HEK293 (cell line): ENCODE results near the gene NHLRC2.

ENCODE experiments used
- EGR2 ChIP-seq: fragments of 450-650 bp; formaldehyde crosslinking; IDR thresholded peaks from 2 replicates; pipeline ENCODE4 v1.5.1; 2016; ENCODE audit warnings: low read depth, missing biosample characterization, missing genetic modification characterization
- GLIS1 ChIP-seq: fragments of 450-650 bp; formaldehyde crosslinking; IDR thresholded peaks from 2 replicates; pipeline ENCODE4 v1.5.1; 2016; ENCODE audit warnings: missing biosample characterization, missing genetic modification characterization
- MEIS1 ChIP-seq: sonication (generic); formaldehyde crosslinking; IDR thresholded peaks from 2 replicates; pipeline ENCODE4 v1.8.1; 2022; ENCODE audit warnings: missing genetic modification reagents, mild to moderate bottlenecking, borderline replicate concordance
- OSR2 ChIP-seq: fragments of 450-650 bp; formaldehyde crosslinking; IDR thresholded peaks from 2 replicates; pipeline ENCODE4 v1.5.1; 2016; ENCODE audit warnings: missing biosample characterization, missing genetic modification characterization
- REPIN1 ChIP-seq: fragments of 450-650 bp; formaldehyde crosslinking; IDR thresholded peaks from 2 replicates; pipeline ENCODE4 v1.5.1; 2017; ENCODE audit warnings: missing biosample characterization, missing genetic modification characterization, low read depth
- SCRT2 ChIP-seq: fragments of 450-650 bp; formaldehyde crosslinking; IDR thresholded peaks from 2 replicates; pipeline ENCODE4 v1.5.1; 2016; ENCODE audit warnings: missing biosample characterization, missing genetic modification characterization
- TCF7L2 ChIP-seq: IDR thresholded peaks from 2 replicates; pipeline ENCODE4 v1.6.1; 2011; ENCODE audit warnings: low read depth, mild to moderate bottlenecking, inconsistent platforms, low read length, moderate library complexity, borderline replicate concordance
- ZBTB48 ChIP-seq: fragments of 450-650 bp; formaldehyde crosslinking; IDR thresholded peaks from 2 replicates; pipeline ENCODE4 v1.5.1; 2016; ENCODE audit warnings: missing biosample characterization, missing genetic modification characterization
- ZFP37 ChIP-seq: fragments of 450-650 bp; formaldehyde crosslinking; IDR thresholded peaks from 2 replicates; pipeline ENCODE4 v1.5.1; 2016; ENCODE audit warnings: missing biosample characterization, missing genetic modification characterization
- ZFP69B ChIP-seq: fragments of 450-650 bp; formaldehyde crosslinking; IDR thresholded peaks from 2 replicates; pipeline ENCODE4 v1.5.1; 2016; ENCODE audit warnings: missing biosample characterization, missing genetic modification characterization
- ZNF24 ChIP-seq: fragments of 450-650 bp; formaldehyde crosslinking; IDR thresholded peaks from 2 replicates; pipeline ENCODE4 v1.5.1; 2016; ENCODE audit warnings: missing biosample characterization, missing genetic modification characterization
- ZNF335 ChIP-seq: fragments of 450-650 bp; formaldehyde crosslinking; conservative IDR thresholded peaks from 2 replicates; pipeline ENCODE4 v1.5.1; 2016; ENCODE audit warnings: missing biosample characterization, missing genetic modification characterization
- ZNF37A ChIP-seq: fragments of 450-650 bp; IDR thresholded peaks from 2 replicates; pipeline ENCODE4 v1.5.1; 2018; ENCODE audit warnings: missing biosample characterization, missing genetic modification characterization
- ZNF558 ChIP-seq: fragments of 450-650 bp; formaldehyde crosslinking; IDR thresholded peaks from 2 replicates; pipeline ENCODE4 v1.5.1; 2016; ENCODE audit warnings: missing biosample characterization, missing genetic modification characterization
- ZNF658 ChIP-seq: fragments of 450-650 bp; formaldehyde crosslinking; IDR thresholded peaks from 2 replicates; pipeline ENCODE4; 2016; ENCODE audit warnings: missing biosample characterization, missing genetic modification characterization
- ZNF701 ChIP-seq: fragments of 450-650 bp; formaldehyde crosslinking; IDR thresholded peaks from 2 replicates; pipeline ENCODE4 v1.5.1; 2016; ENCODE audit warnings: missing biosample characterization, missing genetic modification characterization
- ZNF777 ChIP-seq: fragments of 450-650 bp; formaldehyde crosslinking; IDR thresholded peaks from 2 replicates; pipeline ENCODE4 v1.5.1; 2017; ENCODE audit warnings: missing biosample characterization, missing genetic modification characterization, borderline replicate concordance
- ZNF843 ChIP-seq: fragments of 450-650 bp; formaldehyde crosslinking; IDR thresholded peaks from 2 replicates; pipeline ENCODE4 v1.5.1; 2016; ENCODE audit warnings: missing biosample characterization, missing genetic modification characterization
- ZSCAN30 ChIP-seq: fragments of 450-650 bp; IDR thresholded peaks from 2 replicates; pipeline ENCODE4 v1.5.1; 2018; ENCODE audit warnings: missing biosample characterization, mild to moderate bottlenecking, missing genetic modification characterization, moderate library complexity
- TF ChIP-seq, protein P1 (sequence below): fragments of 450-650 bp; formaldehyde crosslinking; IDR thresholded peaks from 2 replicates; pipeline ENCODE4 v1.5.1; 2016; ENCODE audit warnings: missing biosample characterization, missing genetic modification characterization
- TF ChIP-seq, protein P2 (sequence below): fragments of 450-650 bp; formaldehyde crosslinking; IDR thresholded peaks from 2 replicates; pipeline ENCODE4 v1.5.1; 2016; ENCODE audit warnings: missing biosample characterization, missing genetic modification characterization
- TF ChIP-seq, protein P3 (sequence below): fragments of 450-650 bp; formaldehyde crosslinking; IDR thresholded peaks from 2 replicates; pipeline ENCODE4 v1.5.1; 2016; ENCODE audit warnings: missing biosample characterization, missing genetic modification characterization
- TF ChIP-seq, protein P4 (sequence below): fragments of 450-650 bp; formaldehyde crosslinking; IDR thresholded peaks from 2 replicates; pipeline ENCODE4 v1.5.1; 2016; ENCODE audit warnings: missing biosample characterization, missing genetic modification characterization
- TF ChIP-seq, protein P5 (sequence below): fragments of 450-650 bp; formaldehyde crosslinking; IDR thresholded peaks from 2 replicates; pipeline ENCODE4 v1.5.1; 2016; ENCODE audit warnings: missing biosample characterization, missing genetic modification characterization
- TF ChIP-seq, protein P6 (sequence below): fragments of 450-650 bp; formaldehyde crosslinking; IDR thresholded peaks from 2 replicates; pipeline ENCODE4 v1.5.1; 2016; ENCODE audit warnings: missing biosample characterization, missing genetic modification characterization
- TF ChIP-seq, protein P7 (sequence below): fragments of 450-650 bp; formaldehyde crosslinking; conservative IDR thresholded peaks from 2 replicates; pipeline ENCODE4 v1.5.1; 2016; ENCODE audit warnings: low read depth, missing biosample characterization, missing genetic modification characterization

Gene NHLRC2

DNA sequence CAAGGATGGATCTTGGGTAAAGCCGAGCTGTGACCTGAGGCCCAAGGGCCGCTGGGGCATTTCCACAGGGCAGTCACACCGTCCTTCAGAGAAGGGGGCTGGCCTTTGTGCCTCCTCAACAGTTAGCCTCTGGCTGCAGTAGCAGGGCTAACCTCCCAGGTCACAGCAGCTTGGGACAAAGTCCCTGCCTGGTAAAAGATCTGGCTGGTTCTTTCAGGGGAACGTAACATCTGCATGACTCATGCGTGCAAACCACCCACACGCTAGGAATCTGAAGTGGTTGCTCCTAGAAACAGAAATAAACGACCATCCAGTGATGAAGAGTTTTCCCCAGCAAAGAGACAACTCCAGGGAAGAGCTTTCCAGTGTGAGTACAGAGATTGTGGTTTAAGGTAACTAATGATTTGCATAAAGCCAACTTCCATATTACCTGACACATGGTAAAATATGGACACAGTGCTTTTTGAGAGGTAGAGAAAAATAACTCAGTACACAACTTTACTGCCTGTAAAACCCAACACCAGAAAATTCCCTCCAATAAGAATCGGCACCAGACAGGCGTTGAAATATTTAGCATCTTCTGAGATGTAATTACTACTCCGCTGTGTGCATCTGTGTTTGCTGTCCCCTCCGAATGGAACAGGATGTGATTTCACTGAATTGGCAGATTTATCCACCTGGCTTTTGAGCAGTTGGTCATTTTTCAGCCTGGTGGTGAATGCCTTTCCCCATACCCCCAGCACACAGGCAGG is 104.3 kb downstream of the NHLRC2 start (continued):
- TF ChIP-seq EGR2 (tag by site-specific recombination) (0 out of 2 replicates have a peak, but pooled peaks have one; percentile 46), ZNF335 (tag by site-specific recombination) (peak; percentile 30), ZNF24 (no peak), TCF7L2 (no peak), ZNF777 (tag by site-specific recombination) (no peak), GLIS1 (tag by site-specific recombination) (peak; percentile 68), REPIN1 (tag by site-specific recombination) (no peak), ZNF843 (tag by site-specific recombination) (no peak), ZNF558 (tag by site-specific recombination) (no peak), ZNF701 (tag by site-specific recombination) (no peak), ZSCAN30 (no peak), ZNF658 (no peak), SCRT2 (tag by site-specific recombination) (0 out of 2 replicates have a peak, but pooled peaks have one; percentile 37), ZFP37 (tag by site-specific recombination) (no peak), ZFP69B (no peak), ZBTB48 (tag by site-specific recombination) (no peak; the same call in 1 of the 2 replicates), ZNF37A (tag by site-specific recombination) (no peak), MEIS1 (CRISPR knock-in tag) (no peak), OSR2 (tag by site-specific recombination) (0 out of 2 replicates have a peak, but pooled peaks have one; percentile 9)
- TF ChIP-seq, protein P1, sequence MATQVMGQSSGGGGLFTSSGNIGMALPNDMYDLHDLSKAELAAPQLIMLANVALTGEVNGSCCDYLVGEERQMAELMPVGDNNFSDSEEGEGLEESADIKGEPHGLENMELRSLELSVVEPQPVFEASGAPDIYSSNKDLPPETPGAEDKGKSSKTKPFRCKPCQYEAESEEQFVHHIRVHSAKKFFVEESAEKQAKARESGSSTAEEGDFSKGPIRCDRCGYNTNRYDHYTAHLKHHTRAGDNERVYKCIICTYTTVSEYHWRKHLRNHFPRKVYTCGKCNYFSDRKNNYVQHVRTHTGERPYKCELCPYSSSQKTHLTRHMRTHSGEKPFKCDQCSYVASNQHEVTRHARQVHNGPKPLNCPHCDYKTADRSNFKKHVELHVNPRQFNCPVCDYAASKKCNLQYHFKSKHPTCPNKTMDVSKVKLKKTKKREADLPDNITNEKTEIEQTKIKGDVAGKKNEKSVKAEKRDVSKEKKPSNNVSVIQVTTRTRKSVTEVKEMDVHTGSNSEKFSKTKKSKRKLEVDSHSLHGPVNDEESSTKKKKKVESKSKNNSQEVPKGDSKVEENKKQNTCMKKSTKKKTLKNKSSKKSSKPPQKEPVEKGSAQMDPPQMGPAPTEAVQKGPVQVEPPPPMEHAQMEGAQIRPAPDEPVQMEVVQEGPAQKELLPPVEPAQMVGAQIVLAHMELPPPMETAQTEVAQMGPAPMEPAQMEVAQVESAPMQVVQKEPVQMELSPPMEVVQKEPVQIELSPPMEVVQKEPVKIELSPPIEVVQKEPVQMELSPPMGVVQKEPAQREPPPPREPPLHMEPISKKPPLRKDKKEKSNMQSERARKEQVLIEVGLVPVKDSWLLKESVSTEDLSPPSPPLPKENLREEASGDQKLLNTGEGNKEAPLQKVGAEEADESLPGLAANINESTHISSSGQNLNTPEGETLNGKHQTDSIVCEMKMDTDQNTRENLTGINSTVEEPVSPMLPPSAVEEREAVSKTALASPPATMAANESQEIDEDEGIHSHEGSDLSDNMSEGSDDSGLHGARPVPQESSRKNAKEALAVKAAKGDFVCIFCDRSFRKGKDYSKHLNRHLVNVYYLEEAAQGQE (tag by site-specific recombination): no peak
- TF ChIP-seq, protein P2, sequence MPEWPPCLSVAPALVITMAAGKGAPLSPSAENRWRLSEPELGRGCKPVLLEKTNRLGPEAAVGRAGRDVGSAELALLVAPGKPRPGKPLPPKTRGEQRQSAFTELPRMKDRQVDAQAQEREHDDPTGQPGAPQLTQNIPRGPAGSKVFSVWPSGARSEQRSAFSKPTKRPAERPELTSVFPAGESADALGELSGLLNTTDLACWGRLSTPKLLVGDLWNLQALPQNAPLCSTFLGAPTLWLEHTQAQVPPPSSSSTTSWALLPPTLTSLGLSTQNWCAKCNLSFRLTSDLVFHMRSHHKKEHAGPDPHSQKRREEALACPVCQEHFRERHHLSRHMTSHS (tag by site-specific recombination): no peak
- TF ChIP-seq, protein P3, sequence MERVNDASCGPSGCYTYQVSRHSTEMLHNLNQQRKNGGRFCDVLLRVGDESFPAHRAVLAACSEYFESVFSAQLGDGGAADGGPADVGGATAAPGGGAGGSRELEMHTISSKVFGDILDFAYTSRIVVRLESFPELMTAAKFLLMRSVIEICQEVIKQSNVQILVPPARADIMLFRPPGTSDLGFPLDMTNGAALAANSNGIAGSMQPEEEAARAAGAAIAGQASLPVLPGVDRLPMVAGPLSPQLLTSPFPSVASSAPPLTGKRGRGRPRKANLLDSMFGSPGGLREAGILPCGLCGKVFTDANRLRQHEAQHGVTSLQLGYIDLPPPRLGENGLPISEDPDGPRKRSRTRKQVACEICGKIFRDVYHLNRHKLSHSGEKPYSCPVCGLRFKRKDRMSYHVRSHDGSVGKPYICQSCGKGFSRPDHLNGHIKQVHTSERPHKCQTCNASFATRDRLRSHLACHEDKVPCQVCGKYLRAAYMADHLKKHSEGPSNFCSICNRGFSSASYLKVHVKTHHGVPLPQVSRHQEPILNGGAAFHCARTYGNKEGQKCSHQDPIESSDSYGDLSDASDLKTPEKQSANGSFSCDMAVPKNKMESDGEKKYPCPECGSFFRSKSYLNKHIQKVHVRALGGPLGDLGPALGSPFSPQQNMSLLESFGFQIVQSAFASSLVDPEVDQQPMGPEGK (tag by site-specific recombination): no peak
- TF ChIP-seq, protein P4, sequence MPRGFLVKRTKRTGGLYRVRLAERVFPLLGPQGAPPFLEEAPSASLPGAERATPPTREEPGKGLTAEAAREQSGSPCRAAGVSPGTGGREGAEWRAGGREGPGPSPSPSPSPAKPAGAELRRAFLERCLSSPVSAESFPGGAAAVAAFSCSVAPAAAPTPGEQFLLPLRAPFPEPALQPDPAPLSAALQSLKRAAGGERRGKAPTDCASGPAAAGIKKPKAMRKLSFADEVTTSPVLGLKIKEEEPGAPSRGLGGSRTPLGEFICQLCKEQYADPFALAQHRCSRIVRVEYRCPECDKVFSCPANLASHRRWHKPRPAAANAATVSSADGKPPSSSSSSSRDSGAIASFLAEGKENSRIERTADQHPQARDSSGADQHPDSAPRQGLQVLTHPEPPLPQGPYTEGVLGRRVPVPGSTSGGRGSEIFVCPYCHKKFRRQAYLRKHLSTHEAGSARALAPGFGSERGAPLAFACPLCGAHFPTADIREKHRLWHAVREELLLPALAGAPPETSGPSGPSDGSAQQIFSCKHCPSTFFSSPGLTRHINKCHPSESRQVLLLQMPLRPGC (tag by site-specific recombination): no peak
- TF ChIP-seq, protein P5, sequence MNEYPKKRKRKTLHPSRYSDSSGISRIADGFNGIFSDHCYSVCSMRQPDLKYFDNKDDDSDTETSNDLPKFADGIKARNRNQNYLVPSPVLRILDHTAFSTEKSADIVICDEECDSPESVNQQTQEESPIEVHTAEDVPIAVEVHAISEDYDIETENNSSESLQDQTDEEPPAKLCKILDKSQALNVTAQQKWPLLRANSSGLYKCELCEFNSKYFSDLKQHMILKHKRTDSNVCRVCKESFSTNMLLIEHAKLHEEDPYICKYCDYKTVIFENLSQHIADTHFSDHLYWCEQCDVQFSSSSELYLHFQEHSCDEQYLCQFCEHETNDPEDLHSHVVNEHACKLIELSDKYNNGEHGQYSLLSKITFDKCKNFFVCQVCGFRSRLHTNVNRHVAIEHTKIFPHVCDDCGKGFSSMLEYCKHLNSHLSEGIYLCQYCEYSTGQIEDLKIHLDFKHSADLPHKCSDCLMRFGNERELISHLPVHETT (tag by site-specific recombination): no peak
- TF ChIP-seq, protein P6, sequence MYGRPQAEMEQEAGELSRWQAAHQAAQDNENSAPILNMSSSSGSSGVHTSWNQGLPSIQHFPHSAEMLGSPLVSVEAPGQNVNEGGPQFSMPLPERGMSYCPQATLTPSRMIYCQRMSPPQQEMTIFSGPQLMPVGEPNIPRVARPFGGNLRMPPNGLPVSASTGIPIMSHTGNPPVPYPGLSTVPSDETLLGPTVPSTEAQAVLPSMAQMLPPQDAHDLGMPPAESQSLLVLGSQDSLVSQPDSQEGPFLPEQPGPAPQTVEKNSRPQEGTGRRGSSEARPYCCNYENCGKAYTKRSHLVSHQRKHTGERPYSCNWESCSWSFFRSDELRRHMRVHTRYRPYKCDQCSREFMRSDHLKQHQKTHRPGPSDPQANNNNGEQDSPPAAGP (tag by site-specific recombination): no peak
- TF ChIP-seq, protein P7, sequence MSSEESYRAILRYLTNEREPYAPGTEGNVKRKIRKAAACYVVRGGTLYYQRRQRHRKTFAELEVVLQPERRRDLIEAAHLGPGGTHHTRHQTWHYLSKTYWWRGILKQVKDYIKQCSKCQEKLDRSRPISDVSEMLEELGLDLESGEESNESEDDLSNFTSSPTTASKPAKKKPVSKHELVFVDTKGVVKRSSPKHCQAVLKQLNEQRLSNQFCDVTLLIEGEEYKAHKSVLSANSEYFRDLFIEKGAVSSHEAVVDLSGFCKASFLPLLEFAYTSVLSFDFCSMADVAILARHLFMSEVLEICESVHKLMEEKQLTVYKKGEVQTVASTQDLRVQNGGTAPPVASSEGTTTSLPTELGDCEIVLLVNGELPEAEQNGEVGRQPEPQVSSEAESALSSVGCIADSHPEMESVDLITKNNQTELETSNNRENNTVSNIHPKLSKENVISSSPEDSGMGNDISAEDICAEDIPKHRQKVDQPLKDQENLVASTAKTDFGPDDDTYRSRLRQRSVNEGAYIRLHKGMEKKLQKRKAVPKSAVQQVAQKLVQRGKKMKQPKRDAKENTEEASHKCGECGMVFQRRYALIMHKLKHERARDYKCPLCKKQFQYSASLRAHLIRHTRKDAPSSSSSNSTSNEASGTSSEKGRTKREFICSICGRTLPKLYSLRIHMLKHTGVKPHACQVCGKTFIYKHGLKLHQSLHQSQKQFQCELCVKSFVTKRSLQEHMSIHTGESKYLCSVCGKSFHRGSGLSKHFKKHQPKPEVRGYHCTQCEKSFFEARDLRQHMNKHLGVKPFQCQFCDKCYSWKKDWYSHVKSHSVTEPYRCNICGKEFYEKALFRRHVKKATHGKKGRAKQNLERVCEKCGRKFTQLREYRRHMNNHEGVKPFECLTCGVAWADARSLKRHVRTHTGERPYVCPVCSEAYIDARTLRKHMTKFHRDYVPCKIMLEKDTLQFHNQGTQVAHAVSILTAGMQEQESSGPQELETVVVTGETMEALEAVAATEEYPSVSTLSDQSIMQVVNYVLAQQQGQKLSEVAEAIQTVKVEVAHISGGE: peak; percentile 43; the same call in 1 of the 2 replicates
